ENCODE results near the gene ERCC6L.

ERCC6L gene

GRCh38 chrX:72238721-72239475 lies at the start of gene ERCC6L:
ERCC6L (minus strand) TSS chrX:72239027; CDS start chrX:72238911, 116 bp downstream.
- DNase-seq (ENCODE audit: low read depth): peak; percentile 74

GRCh38 chrX:72282302-72282701 lies 43.5 kb upstream of the ERCC6L start:
- DNase-seq (ENCODE audit: low read depth): no peak

GRCh38 chrX:72280321-72280845 lies 41.6 kb upstream of the ERCC6L start:
- no peak for DNase-seq (ENCODE audit: low read depth)

GRCh38 chrX:72276478-72276953 lies 37.7 kb upstream of the ERCC6L start:
- DNase-seq (ENCODE audit: low read depth): no peak

GRCh38 chrX:72274526-72274925 lies 35.7 kb upstream of the ERCC6L start:
- DNase-seq (ENCODE audit: low read depth): no peak

GRCh38 chrX:72273718-72274117 lies 34.9 kb upstream of the ERCC6L start:
- no peak for DNase-seq (ENCODE audit: low read depth)

GRCh38 chrX:72272868-72273267 lies 34.0 kb upstream of the ERCC6L start:
- DNase-seq (ENCODE audit: low read depth): no peak

GRCh38 chrX:72271812-72272211 lies 33.0 kb upstream of the ERCC6L start:
- DNase-seq (ENCODE audit: low read depth): no peak

- no peak for DNase-seq (ENCODE audit: low read depth)
Observed at GRCh38 chrX:72271091-72271788, 32.4 kb upstream of the ERCC6L start.

GRCh38 chrX:72270316-72270866 lies 31.6 kb upstream of the ERCC6L start:
- DNase-seq (ENCODE audit: low read depth): no peak

- DNase-seq (ENCODE audit: low read depth): no peak
Observed at GRCh38 chrX:72269671-72270251, 30.9 kb upstream of the ERCC6L start.

GRCh38 chrX:72268597-72269365 lies 30.0 kb upstream of the ERCC6L start:
- no peak for DNase-seq (ENCODE audit: low read depth)

GRCh38 chrX:72265263-72265662 lies 26.4 kb upstream of the ERCC6L start:
- no peak for DNase-seq (ENCODE audit: low read depth)

GRCh38 chrX:72262077-72262476 lies 23.2 kb upstream of the ERCC6L start:
- DNase-seq (ENCODE audit: low read depth): no peak

GRCh38 chrX:72260448-72260847 lies 21.6 kb upstream of the ERCC6L start:
- no peak for DNase-seq (ENCODE audit: low read depth)

GRCh38 chrX:72258174-72258573 lies 19.3 kb upstream of the ERCC6L start:
- DNase-seq (ENCODE audit: low read depth): no peak

GRCh38 chrX:72255864-72256263 lies 17.0 kb upstream of the ERCC6L start:
- no peak for DNase-seq (ENCODE audit: low read depth)

- no peak for DNase-seq (ENCODE audit: low read depth)
Observed at GRCh38 chrX:72255445-72255844, 16.6 kb upstream of the ERCC6L start.

- no peak for DNase-seq (ENCODE audit: low read depth)
Observed at GRCh38 chrX:72254816-72255215, 16.0 kb upstream of the ERCC6L start.

GRCh38 chrX:72253686-72254085 lies 14.9 kb upstream of the ERCC6L start:
- no peak for DNase-seq (ENCODE audit: low read depth)

GRCh38 chrX:72247206-72247942 lies 8.5 kb upstream of the ERCC6L start:
- no peak for DNase-seq (ENCODE audit: low read depth)
